GM19463 (cell line): ENCODE data around the gene EDEM2.
A peak's percentile ranks its signal among the peaks of the same experiment; 100 is the strongest.
"Not testable (repeated sequence)": the region's sequence is repeated elsewhere in the genome, so short reads cannot be mapped to it uniquely, and the experiment has no call there.

ENCODE experiments used
- ATAC-seq: cut with Tn5 transposase; IDR thresholded peaks from one replicate; pipeline ENCODE4 v1.9.1; 2021; ENCODE audit warnings: mild to moderate bottlenecking, moderate library complexity; ENCODE audit not compliant: unreplicated experiment

The EDEM2 gene

GRCh38 chr20:35091816-35092523 is 55.2 kb downstream of the EDEM2 start:
- peak; percentile 16 for ATAC-seq

DNA sequence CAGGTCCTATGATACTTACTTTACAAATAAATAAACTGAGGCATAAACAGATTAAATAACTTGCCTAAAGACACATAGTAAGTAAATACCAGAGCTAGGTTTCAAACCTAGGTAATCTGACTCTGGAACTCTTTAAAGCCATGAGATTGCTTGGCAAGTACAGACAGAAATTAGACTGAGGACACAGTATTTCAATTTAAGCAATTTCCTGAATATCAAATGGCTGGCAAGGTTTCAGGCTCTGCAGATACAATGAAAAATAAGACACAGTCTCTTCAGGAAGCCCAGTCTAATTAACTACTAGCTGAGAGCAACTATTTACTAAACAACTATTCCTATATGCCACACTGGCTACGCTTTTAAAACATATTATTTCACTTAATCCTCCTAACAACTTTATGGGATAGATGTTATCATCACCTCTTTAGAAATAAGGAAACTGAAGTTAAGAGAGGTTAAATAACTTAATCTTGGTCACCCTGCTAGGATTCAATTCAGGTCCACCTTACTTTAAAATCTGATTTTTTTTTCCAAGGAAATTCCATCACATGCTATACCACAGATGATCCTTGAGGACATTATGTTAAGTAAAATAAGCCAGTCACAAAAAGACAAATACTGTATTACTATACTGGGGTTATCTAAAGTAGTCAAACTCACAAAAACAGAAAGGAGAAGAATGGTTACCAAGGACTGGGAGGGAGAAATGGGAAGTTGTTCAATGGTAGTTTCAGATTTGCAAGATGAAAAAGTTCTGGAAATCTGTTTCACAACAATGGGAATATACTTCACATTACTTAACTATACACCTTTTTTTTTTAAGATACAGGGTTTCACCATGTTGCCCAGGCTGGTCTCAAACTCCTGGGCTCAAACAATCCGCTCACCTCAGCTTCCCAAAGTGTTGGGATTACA is 58.6 kb downstream of the EDEM2 start:
- no peak for ATAC-seq

DNA sequence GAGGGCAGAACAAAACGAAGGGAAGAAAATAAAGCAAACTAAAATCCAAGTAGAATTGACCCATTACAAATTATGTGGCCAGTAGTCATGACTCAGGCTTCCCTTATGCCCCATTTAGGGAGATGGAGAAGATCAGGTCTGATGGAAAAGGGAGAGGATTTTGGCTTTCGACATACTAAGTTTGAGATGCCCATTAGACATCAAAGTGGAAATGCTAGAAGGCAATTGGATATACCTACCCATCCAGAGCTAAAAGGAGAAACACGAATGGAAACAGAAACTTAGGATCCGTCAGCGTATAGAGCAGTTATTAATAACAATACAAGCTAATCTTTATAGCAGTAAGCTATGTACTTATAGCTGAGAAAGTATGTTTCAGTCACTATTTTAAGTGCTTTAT is 59.3 kb downstream of the EDEM2 start:
- ATAC-seq, result no peak

DNA sequence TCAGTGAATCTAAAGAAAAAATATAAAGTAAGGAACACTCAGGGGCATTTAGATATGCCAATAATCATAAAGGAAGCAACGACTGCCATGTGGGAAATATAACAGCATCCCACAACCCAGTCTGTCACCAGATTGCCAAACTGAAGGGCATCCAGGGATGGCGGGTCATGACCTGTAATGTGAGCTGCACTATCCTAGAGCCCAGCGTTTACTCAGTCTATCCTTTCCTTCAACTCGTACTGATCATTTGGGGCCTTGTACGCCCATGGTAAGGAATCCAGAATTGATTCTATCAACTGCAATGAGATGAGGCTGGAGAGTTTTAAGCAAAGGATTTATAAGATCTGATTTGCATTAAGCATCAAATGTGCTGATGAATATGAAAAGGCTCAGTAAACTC is 59.8 kb downstream of the EDEM2 start:
- no peak for ATAC-seq

DNA sequence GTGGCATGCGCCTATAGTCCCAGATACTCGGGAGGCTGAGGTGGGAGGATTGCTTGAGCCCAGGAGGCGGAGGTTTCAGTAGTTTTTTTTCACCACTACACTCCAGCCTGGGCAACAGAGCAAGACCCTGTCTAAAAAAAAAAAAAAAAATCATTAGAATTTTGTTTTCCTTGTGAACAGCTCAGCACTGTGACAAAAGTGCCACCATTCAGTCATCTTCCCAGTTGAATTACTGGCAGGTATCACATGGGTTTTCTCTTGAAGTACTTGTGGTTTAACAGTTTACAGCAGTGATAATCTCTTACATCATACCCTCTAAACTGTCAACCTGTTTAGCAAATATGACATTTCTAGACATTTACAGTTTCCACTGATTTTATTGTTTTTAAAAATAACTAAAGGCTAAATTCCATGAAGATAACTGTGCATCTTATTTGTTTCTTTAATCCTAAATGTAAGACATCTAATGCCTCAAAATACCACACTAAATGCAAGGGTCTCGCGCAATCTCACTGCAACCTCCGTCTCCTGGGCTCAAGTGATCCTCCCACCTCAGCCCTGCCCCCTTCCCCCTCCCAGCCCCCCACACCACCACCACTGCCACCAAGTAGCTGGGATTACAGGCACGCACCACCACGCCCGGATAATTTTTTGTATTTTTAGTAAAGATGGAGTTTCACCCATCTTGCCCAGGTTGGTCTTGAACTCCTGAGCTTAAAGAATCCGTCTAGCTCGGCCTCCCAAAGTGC is 61.5 kb downstream of the EDEM2 start:
- ATAC-seq, result no peak

GRCh38 chr20:35084998-35085397 is 62.1 kb downstream of the EDEM2 start:
- no peak for ATAC-seq

DNA sequence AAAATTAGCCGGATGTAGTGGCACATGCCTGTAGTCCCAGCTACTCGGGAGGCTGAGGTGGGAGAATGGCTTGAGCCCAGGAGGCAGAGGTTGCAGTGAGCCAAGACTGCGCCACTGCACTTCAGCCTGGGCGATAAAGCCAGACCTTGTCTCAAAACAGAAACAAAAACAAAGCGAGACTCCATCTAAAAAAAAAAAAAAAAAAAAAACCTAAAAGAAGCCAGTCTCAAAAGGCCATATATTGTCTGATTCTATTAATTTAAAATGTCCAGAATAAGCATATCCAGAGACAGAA is 66.8 kb downstream of the EDEM2 start:
- not testable (repeated sequence) for ATAC-seq

GRCh38 chr20:35079472-35080347 is 67.4 kb downstream of the EDEM2 start:
- no peak for ATAC-seq

- no peak for ATAC-seq
These were observed 69.3 kb downstream of the EDEM2 start for GRCh38 chr20:35077872-35078271.

DNA sequence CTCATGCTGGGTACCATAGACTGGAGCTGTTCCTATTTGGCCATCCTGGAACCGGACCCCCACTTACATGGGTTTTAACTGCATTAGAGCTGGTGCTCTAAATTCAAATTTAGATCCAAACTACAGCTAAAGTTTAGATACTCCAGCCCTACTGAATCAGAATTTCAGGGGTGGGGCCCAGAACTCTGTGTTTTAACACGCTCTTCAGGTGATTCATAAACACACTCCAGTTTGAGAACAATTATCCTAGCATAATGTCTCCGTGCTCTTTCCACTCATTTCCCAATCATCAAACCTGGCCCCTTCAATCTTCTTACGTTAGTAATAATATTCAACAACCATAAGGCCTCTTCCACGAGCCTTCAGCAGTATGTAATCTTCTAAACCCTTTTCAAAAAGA is 69.8 kb downstream of the EDEM2 start:
- ATAC-seq, result no peak

GRCh38 chr20:35071436-35072153 is 75.5 kb downstream of the EDEM2 start:
- ATAC-seq, result not testable (repeated sequence)

- no peak for ATAC-seq
These were observed 80.9 kb downstream of the EDEM2 start for GRCh38 chr20:35066194-35066593.
